ENCODE data around the gene FNBP1L. TPM values are rescaled to one million over a fixed set of nuclear protein-coding genes. Genes with fewer than 3 reads are reported as not detected.

Gene FNBP1L
- polyA plus RNA-seq, 1 donor (not counting 4 experiments of a cell fraction or from before 2014, with no cell fraction given) = 22.9 TPM

- Histone ChIP-seq H3K4me3 (ENCODE audit: control insufficient read depth in 2 of 3, extremely low read depth in 1 of 3, insufficient read depth in 2 of 3, low read depth in 1 of 3, low read length in 3 of 3) (no peak overlapping the region), H4K20me1 (ENCODE audit: control insufficient read depth, extremely low read depth, insufficient read depth, low read length) (peaks cover 10% of the 10 kb centered on the region), H3K36me3 (ENCODE audit: control insufficient read depth in 2 of 2, extremely low read depth in 1 of 2, insufficient read depth in 2 of 2, low read length in 2 of 2) (peaks cover 38 to 73% of the 10 kb centered on the region in 2 experiments), H3K79me2 (ENCODE audit: control insufficient read depth, insufficient read depth, low read length) (peaks cover 36% of the 10 kb centered on the region), H3K9me3 (ENCODE audit: control insufficient read depth, low read depth, low read length) (no peaks in the 10 kb centered on the region), H3K27me3 (ENCODE audit: control insufficient read depth, extremely low read depth, insufficient read depth, low read length) (no peaks in the 10 kb centered on the region), H3K4me2 (ENCODE audit: control insufficient read depth, extremely low read depth, insufficient read depth, low read depth, low read length) (no peak overlapping the region), H3K9me1 (ENCODE audit: control insufficient read depth, extremely low read depth, insufficient read depth, low read length) (no peaks in the 10 kb centered on the region), H3K27ac (ENCODE audit: control insufficient read depth, insufficient read depth, low read length) (no peak overlapping the region), H2AFZ (ENCODE audit: control insufficient read depth, low read length) (no peak overlapping the region), H3K9ac (ENCODE audit: control insufficient read depth, extremely low read depth, insufficient read depth, low read length) (no peak overlapping the region), H3K4me1 (ENCODE audit: control insufficient read depth, extremely low read depth, insufficient read depth, low read length) (peaks cover 6% of the 10 kb centered on the region)
- DNase-seq (ENCODE audit: low read depth, low spot score) (no peak), FAIRE-seq (no peak)
- dilution Hi-C loops (cut with MboI; ENCODE audit: extremely low pct_ligation_motif_present, low sequenced_read_pairs) = no loop called here
- no peak for TF ChIP-seq CTCF (optimal IDR thresholded peaks at IDR 0.05 in 1 of 3, IDR thresholded peaks at IDR 0.05 in 1 of 3, conservative IDR thresholded peaks at IDR 0.05 in 1 of 3; ENCODE audit: extremely low read depth in 1 of 3, insufficient read depth in 2 of 3, low read length in 3 of 3)
- no peak for TF ChIP-seq EZH2 (IDR thresholded peaks at IDR 0.05; ENCODE audit: low read length)
Measured at GRCh38 chr1:93571623-93572310, 123.8 kb downstream of the FNBP1L start.

GRCh38 chr1:93573940-93574469 is 126.1 kb downstream of the FNBP1L start:
- Histone ChIP-seq H3K4me1 (ENCODE audit: control insufficient read depth, extremely low read depth, insufficient read depth, low read length) (no peaks in the 10 kb centered on the region), H3K36me3 (ENCODE audit: control insufficient read depth in 2 of 2, extremely low read depth in 1 of 2, insufficient read depth in 2 of 2, low read length in 2 of 2) (peaks cover 47 to 76% of the 10 kb centered on the region in 2 experiments)

More at GRCh38 chr1:93573940-93574469, 126.1 kb downstream of the FNBP1L start:
- TF ChIP-seq EZH2 (IDR thresholded peaks at IDR 0.05; ENCODE audit: low read length) = no peak
- no peak for TF ChIP-seq CTCF (optimal IDR thresholded peaks at IDR 0.05 in 1 of 3, IDR thresholded peaks at IDR 0.05 in 1 of 3, conservative IDR thresholded peaks at IDR 0.05 in 1 of 3; ENCODE audit: extremely low read depth in 1 of 3, insufficient read depth in 2 of 3, low read length in 3 of 3)
- H3K9ac ChIP-seq (ENCODE audit: control insufficient read depth, extremely low read depth, insufficient read depth, low read length) = no peak overlapping the region
- H2AFZ ChIP-seq (ENCODE audit: control insufficient read depth, low read length) = no peak overlapping the region
- peaks cover 28% of the 10 kb centered on the region for H4K20me1 ChIP-seq (ENCODE audit: control insufficient read depth, extremely low read depth, insufficient read depth, low read length)
- H3K79me2 ChIP-seq (ENCODE audit: control insufficient read depth, insufficient read depth, low read length) = peaks cover 57% of the 10 kb centered on the region
- FAIRE-seq = no peak
- H3K27me3 ChIP-seq (ENCODE audit: control insufficient read depth, extremely low read depth, insufficient read depth, low read length) = no peaks in the 10 kb centered on the region
- no peak overlapping the region for H3K4me3 ChIP-seq (ENCODE audit: control insufficient read depth in 2 of 3, extremely low read depth in 1 of 3, insufficient read depth in 2 of 3, low read depth in 1 of 3, low read length in 3 of 3)
- dilution Hi-C loops (cut with MboI; ENCODE audit: extremely low pct_ligation_motif_present, low sequenced_read_pairs) = no loop called here
- no peak overlapping the region for H3K4me2 ChIP-seq (ENCODE audit: control insufficient read depth, extremely low read depth, insufficient read depth, low read depth, low read length)
- H3K9me3 ChIP-seq (ENCODE audit: control insufficient read depth, low read depth, low read length) = no peaks in the 10 kb centered on the region
- DNase-seq (ENCODE audit: low read depth, low spot score) = no peak
- no peaks in the 10 kb centered on the region for H3K9me1 ChIP-seq (ENCODE audit: control insufficient read depth, extremely low read depth, insufficient read depth, low read length)
- no peak overlapping the region for H3K27ac ChIP-seq (ENCODE audit: control insufficient read depth, insufficient read depth, low read length)
